ENCODE data around the gene GGTLC1. TPM values are rescaled to one million over a fixed set of nuclear protein-coding genes. Genes with fewer than 3 reads are reported as not detected.

GGTLC1 gene
- total RNA-seq, result not detected

- Histone ChIP-seq H3K4me1 (no peaks in the 10 kb centered on the region), H3K9me3 (no peaks in the 10 kb centered on the region), H3K27ac (replicated peaks in 1 of 4) (no peak within 1 kb of the TSS), H3K27me3 (no peaks in the 10 kb centered on the region), H3K36me3 (no peaks in the 10 kb centered on the region), H3K4me3 (no peak within 1 kb of the TSS)
- TF ChIP-seq POLR2A (IDR thresholded peaks at IDR 0.05; ENCODE audit: low read depth), result no peak
- TF ChIP-seq CTCF (IDR thresholded peaks at IDR 0.05), result no peak
- no peak for TF ChIP-seq EP300 (IDR thresholded peaks at IDR 0.05)
- no peak for TF ChIP-seq POLR2AphosphoS5 (IDR thresholded peaks at IDR 0.05)
- intact Hi-C loops (cut with DNase I), result no loop called here
- DNase-seq (ENCODE audit: extremely low spot score), result no peak
- WGBS, result 87% methylated on average over 17 of the region's 26 CpGs
Observed at GRCh38 chr20:23988561-23988960, at the start of gene GGTLC1. TSS of gene GGTLC1 (minus strand) at chr20:23988779. CDS start at chr20:23986611, 2,168 bp downstream.

GRCh38 chr20:24034820-24035219 lies 46.2 kb upstream of the GGTLC1 start:
- intact Hi-C loops (cut with DNase I), result no loop called here

GRCh38 chr20:24033565-24033964 lies 45.0 kb upstream of the GGTLC1 start:
- Histone ChIP-seq H3K4me1 (no peaks in the 10 kb centered on the region), H3K36me3 (no peaks in the 10 kb centered on the region), H3K27me3 (no peaks in the 10 kb centered on the region), H3K27ac (replicated peaks in 1 of 4) (no peak overlapping the region), H3K4me3 (no peak overlapping the region), H3K9me3 (no peaks in the 10 kb centered on the region)
- no peak for DNase-seq (ENCODE audit: extremely low spot score)
- WGBS, result 91% methylated on average over 3 of the region's 3 CpGs
- intact Hi-C loops (cut with DNase I), result no loop called here
- TF ChIP-seq POLR2AphosphoS5 (IDR thresholded peaks at IDR 0.05) (no peak), CTCF (IDR thresholded peaks at IDR 0.05) (no peak), EP300 (IDR thresholded peaks at IDR 0.05) (no peak), POLR2A (IDR thresholded peaks at IDR 0.05; ENCODE audit: low read depth) (no peak)

More at GRCh38 chr20:24034820-24035219, 46.2 kb upstream of the GGTLC1 start:
- H3K27ac ChIP-seq (replicated peaks in 1 of 4), result no peak overlapping the region
- no peaks in the 10 kb centered on the region for H3K4me1 ChIP-seq
- H3K9me3 ChIP-seq, result no peaks in the 10 kb centered on the region
- no peaks in the 10 kb centered on the region for H3K27me3 ChIP-seq
- TF ChIP-seq EP300 (IDR thresholded peaks at IDR 0.05) (no peak), POLR2AphosphoS5 (IDR thresholded peaks at IDR 0.05) (no peak)
- no peaks in the 10 kb centered on the region for H3K36me3 ChIP-seq
- DNase-seq (ENCODE audit: extremely low spot score), result no peak
- no peak overlapping the region for H3K4me3 ChIP-seq
- 77% methylated on average over 2 of the region's 2 CpGs for whole genome bisulfite sequencing

GRCh38 chr20:24033151-24033550 lies 44.6 kb upstream of the GGTLC1 start:
- intact Hi-C loops (cut with DNase I), result no loop called here
- TF ChIP-seq POLR2AphosphoS5 (IDR thresholded peaks at IDR 0.05), result no peak
- TF ChIP-seq POLR2A (IDR thresholded peaks at IDR 0.05; ENCODE audit: low read depth), result no peak
- TF ChIP-seq EP300 (IDR thresholded peaks at IDR 0.05), result no peak
- no peak for TF ChIP-seq CTCF (IDR thresholded peaks at IDR 0.05)
- Histone ChIP-seq H3K36me3 (no peaks in the 10 kb centered on the region), H3K27me3 (no peaks in the 10 kb centered on the region), H3K4me1 (no peaks in the 10 kb centered on the region), H3K4me3 (no peak overlapping the region), H3K27ac (replicated peaks in 1 of 4) (no peak overlapping the region), H3K9me3 (no peaks in the 10 kb centered on the region)
- DNase-seq (ENCODE audit: extremely low spot score), result no peak

GRCh38 chr20:24032400-24032898 lies 43.9 kb upstream of the GGTLC1 start:
- no peaks in the 10 kb centered on the region for H3K9me3 ChIP-seq
- H3K27ac ChIP-seq (replicated peaks in 1 of 4), result no peak overlapping the region
- TF ChIP-seq POLR2A (IDR thresholded peaks at IDR 0.05; ENCODE audit: low read depth) (no peak), POLR2AphosphoS5 (IDR thresholded peaks at IDR 0.05) (no peak), EP300 (IDR thresholded peaks at IDR 0.05) (no peak), CTCF (IDR thresholded peaks at IDR 0.05) (no peak)
- no peaks in the 10 kb centered on the region for H3K36me3 ChIP-seq
- H3K27me3 ChIP-seq, result no peaks in the 10 kb centered on the region
- intact Hi-C loops (cut with DNase I), result no loop called here
- WGBS, result 86% methylated on average over 5 of the region's 5 CpGs
- DNase-seq (ENCODE audit: extremely low spot score), result no peak
- H3K4me1 ChIP-seq, result no peaks in the 10 kb centered on the region
- no peak overlapping the region for H3K4me3 ChIP-seq
